ENCODE data around the gene HS6ST1.

Gene HS6ST1

GRCh38 chr2:128250229-128251025 lies 68.2 kb downstream of the HS6ST1 start:
- ATAC-seq (ENCODE audit: insufficient read depth, low read depth): no peak
- DNase-seq: no peak
- no peaks in the 10 kb centered on the region for H3K27me3 ChIP-seq (ENCODE audit: insufficient read depth, low read length, poor library complexity)
- H3K27ac ChIP-seq (ENCODE audit: low read length): no peak overlapping the region
- no peak overlapping the region for H2AFZ ChIP-seq (ENCODE audit: low read depth, low read length)
- H4K20me1 ChIP-seq (ENCODE audit: insufficient read depth, low read length): no peaks in the 10 kb centered on the region
- H3K36me3 ChIP-seq (ENCODE audit: insufficient read depth, low read length): no peaks in the 10 kb centered on the region
- no peaks in the 10 kb centered on the region for H3K9me3 ChIP-seq (ENCODE audit: insufficient read depth, low read length, severe bottlenecking)
- no peaks in the 10 kb centered on the region for H3K79me2 ChIP-seq (ENCODE audit: insufficient read depth, low read length)
- no peak overlapping the region for H3K4me3 ChIP-seq (ENCODE audit: low read depth in 1 of 2, low read length in 2 of 2)
- H3K4me1 ChIP-seq (ENCODE audit: insufficient read depth, low read length): no peaks in the 10 kb centered on the region
- H3K9ac ChIP-seq (ENCODE audit: low read depth, low read length): no peak overlapping the region
- no peak overlapping the region for H3K4me2 ChIP-seq (ENCODE audit: insufficient read depth, low read length)
- TF ChIP-seq EZH2 (IDR thresholded peaks at IDR 0.05; ENCODE audit: borderline replicate concordance, low read depth, low read length, severe bottlenecking): no peak
- TF ChIP-seq, protein P1, sequence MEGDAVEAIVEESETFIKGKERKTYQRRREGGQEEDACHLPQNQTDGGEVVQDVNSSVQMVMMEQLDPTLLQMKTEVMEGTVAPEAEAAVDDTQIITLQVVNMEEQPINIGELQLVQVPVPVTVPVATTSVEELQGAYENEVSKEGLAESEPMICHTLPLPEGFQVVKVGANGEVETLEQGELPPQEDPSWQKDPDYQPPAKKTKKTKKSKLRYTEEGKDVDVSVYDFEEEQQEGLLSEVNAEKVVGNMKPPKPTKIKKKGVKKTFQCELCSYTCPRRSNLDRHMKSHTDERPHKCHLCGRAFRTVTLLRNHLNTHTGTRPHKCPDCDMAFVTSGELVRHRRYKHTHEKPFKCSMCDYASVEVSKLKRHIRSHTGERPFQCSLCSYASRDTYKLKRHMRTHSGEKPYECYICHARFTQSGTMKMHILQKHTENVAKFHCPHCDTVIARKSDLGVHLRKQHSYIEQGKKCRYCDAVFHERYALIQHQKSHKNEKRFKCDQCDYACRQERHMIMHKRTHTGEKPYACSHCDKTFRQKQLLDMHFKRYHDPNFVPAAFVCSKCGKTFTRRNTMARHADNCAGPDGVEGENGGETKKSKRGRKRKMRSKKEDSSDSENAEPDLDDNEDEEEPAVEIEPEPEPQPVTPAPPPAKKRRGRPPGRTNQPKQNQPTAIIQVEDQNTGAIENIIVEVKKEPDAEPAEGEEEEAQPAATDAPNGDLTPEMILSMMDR (IDR thresholded peaks at IDR 0.05; ENCODE audit: borderline replicate concordance, extremely low read depth, low read length, poor library complexity, severe bottlenecking): no peak

DNA sequence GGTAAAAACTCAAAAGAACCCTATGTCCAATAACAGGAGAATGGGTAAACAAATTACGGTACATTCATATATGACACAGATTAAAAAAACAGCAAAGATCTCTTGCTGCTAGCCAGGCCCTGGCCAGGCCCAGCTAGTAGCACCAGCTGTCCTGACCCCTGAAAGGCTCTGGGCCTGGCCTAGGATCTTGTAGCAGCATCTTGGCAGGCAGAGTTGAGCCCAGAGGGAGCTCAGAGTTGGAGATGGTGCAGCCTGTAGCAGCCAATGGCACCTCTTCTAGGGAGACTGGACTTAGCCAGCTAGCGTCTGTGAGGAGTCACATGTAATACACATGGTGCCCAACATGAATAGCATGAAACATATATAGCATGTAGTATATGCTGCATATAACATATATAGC lies 69.1 kb downstream of the HS6ST1 start:
- Histone ChIP-seq H3K79me2 (ENCODE audit: insufficient read depth, low read length) (no peaks in the 10 kb centered on the region), H4K20me1 (ENCODE audit: insufficient read depth, low read length) (no peaks in the 10 kb centered on the region), H3K4me1 (ENCODE audit: insufficient read depth, low read length) (no peaks in the 10 kb centered on the region), H2AFZ (ENCODE audit: low read depth, low read length) (no peak overlapping the region), H3K4me3 (ENCODE audit: low read depth in 1 of 2, low read length in 2 of 2) (no peak overlapping the region), H3K36me3 (ENCODE audit: insufficient read depth, low read length) (no peaks in the 10 kb centered on the region), H3K27me3 (ENCODE audit: insufficient read depth, low read length, poor library complexity) (no peaks in the 10 kb centered on the region), H3K27ac (ENCODE audit: low read length) (no peak overlapping the region), H3K4me2 (ENCODE audit: insufficient read depth, low read length) (no peak overlapping the region), H3K9me3 (ENCODE audit: insufficient read depth, low read length, severe bottlenecking) (no peaks in the 10 kb centered on the region), H3K9ac (ENCODE audit: low read depth, low read length) (no peak overlapping the region)
- ATAC-seq (ENCODE audit: insufficient read depth, low read depth) (no peak), DNase-seq (no peak)
- no peak for TF ChIP-seq EZH2 (IDR thresholded peaks at IDR 0.05; ENCODE audit: borderline replicate concordance, low read depth, low read length, severe bottlenecking)
- TF ChIP-seq, protein P1 (IDR thresholded peaks at IDR 0.05; ENCODE audit: borderline replicate concordance, extremely low read depth, low read length, poor library complexity, severe bottlenecking): no peak

- no peaks in the 10 kb centered on the region for H3K27me3 ChIP-seq (ENCODE audit: insufficient read depth, low read length, poor library complexity)
- H3K9me3 ChIP-seq (ENCODE audit: insufficient read depth, low read length, severe bottlenecking): no peaks in the 10 kb centered on the region
- DNase-seq (no peak), ATAC-seq (ENCODE audit: insufficient read depth, low read depth) (no peak)
- H3K27ac ChIP-seq (ENCODE audit: low read length): no peak overlapping the region
- H3K36me3 ChIP-seq (ENCODE audit: insufficient read depth, low read length): no peaks in the 10 kb centered on the region
- no peak overlapping the region for H3K4me3 ChIP-seq (ENCODE audit: low read depth in 1 of 2, low read length in 2 of 2)
- no peak for TF ChIP-seq EZH2 (IDR thresholded peaks at IDR 0.05; ENCODE audit: borderline replicate concordance, low read depth, low read length, severe bottlenecking)
- TF ChIP-seq, protein P1 (IDR thresholded peaks at IDR 0.05; ENCODE audit: borderline replicate concordance, extremely low read depth, low read length, poor library complexity, severe bottlenecking): no peak
- no peaks in the 10 kb centered on the region for H3K4me1 ChIP-seq (ENCODE audit: insufficient read depth, low read length)
- H4K20me1 ChIP-seq (ENCODE audit: insufficient read depth, low read length): no peaks in the 10 kb centered on the region
- no peak overlapping the region for H3K9ac ChIP-seq (ENCODE audit: low read depth, low read length)
- H3K4me2 ChIP-seq (ENCODE audit: insufficient read depth, low read length): no peak overlapping the region
- H3K79me2 ChIP-seq (ENCODE audit: insufficient read depth, low read length): no peaks in the 10 kb centered on the region
- no peak overlapping the region for H2AFZ ChIP-seq (ENCODE audit: low read depth, low read length)
These were observed 72.9 kb downstream of the HS6ST1 start for GRCh38 chr2:128245813-128246212.
